ENCODE data around the gene GSE1. TPM values are rescaled to one million over a fixed set of nuclear protein-coding genes. Genes with fewer than 3 reads are reported as not detected.

The GSE1 gene
- total and polyA plus RNA-seq, 9 of the 15 experiments (the other 6 are each of a cell fraction or from before 2014, with no cell fraction given) = 12.2 to 244 (median 57.9) TPM

DNA sequence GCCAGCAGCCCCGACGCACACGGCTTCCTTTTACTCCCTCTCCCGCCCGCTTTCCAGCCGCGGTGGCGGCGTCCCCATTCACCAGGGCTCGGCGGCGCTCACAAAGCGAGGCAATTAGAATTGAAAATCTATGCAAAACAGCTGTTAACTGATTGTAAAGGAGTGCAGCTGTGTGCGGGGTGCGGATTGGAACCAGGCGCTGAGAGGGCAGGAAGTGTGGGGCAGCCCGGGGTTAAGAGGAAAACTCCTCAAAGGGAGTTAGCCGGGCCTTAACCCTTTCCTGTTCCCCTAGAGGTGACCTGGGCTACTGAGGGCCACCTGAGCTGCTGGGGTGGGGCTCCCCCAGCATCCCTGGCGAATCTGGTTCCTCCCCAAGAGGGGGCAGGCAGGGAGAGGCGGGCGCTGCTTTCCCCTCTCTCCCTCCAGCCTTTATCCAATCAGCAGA lies 5.8 kb upstream of the GSE1 start (continued):
- TF ChIP-seq CTCF (IDR thresholded peaks at IDR 0.05 in 2 of 3, conservative IDR thresholded peaks at IDR 0.05 in 1 of 3; ENCODE audit: insufficient read depth in 2 of 3, low read depth in 1 of 3, low read length in 3 of 3) (peak in 2 of 3 experiments; percentile 22 to 54; a peak in 3 of 6 replicates), KAT7 (CRISPR knock-in tag; IDR thresholded peaks at IDR 0.05; ENCODE audit: borderline replicate concordance) (no peak), POLR2G (IDR thresholded peaks at IDR 0.05; ENCODE audit: low read depth, low read length) (0 out of 2 replicates have a peak, but pooled peaks have one; percentile 5), TCF3 (CRISPR knock-in tag; IDR thresholded peaks at IDR 0.05) (peak; percentile 50), CTCFL (IDR thresholded peaks at IDR 0.05; ENCODE audit: borderline replicate concordance, insufficient read depth, low read depth, low read length, poor library complexity, severe bottlenecking) (peak; percentile 9), FOXA3 (CRISPR knock-in tag; conservative IDR thresholded peaks at IDR 0.05 in 1 of 2, IDR thresholded peaks at IDR 0.05 in 1 of 2) (no peak; a peak in 1 of 4 replicates), SMAD4 (CRISPR knock-in tag; conservative IDR thresholded peaks at IDR 0.05) (peak; percentile 23; the same call in 1 of the 2 replicates), TOE1 (IDR thresholded peaks at IDR 0.05; ENCODE audit: borderline replicate concordance) (no peak), TOE1 (CRISPR knock-in tag; IDR thresholded peaks at IDR 0.05; ENCODE audit: borderline replicate concordance, low read depth) (no peak), CBFA2T3 (IDR thresholded peaks at IDR 0.05) (peak; percentile 77), NR2C1 (IDR thresholded peaks at IDR 0.05) (peak; percentile 73), NR2C1 (tag; IDR thresholded peaks at IDR 0.05) (no peak; the same call in 1 of the 2 replicates), ZBTB7A (IDR thresholded peaks at IDR 0.05; ENCODE audit: borderline replicate concordance, control insufficient read depth, low read depth, low read length) (peak; percentile 42; the same call in 1 of the 2 replicates), BACH1 (tag; IDR thresholded peaks at IDR 0.05) (no peak), RBFOX2 (IDR thresholded peaks at IDR 0.05; ENCODE audit: low read depth, low read length) (0 out of 2 replicates have a peak, but pooled peaks have one; percentile 19), ZNF408 (CRISPR knock-in tag; IDR thresholded peaks at IDR 0.05; ENCODE audit: low read depth) (no peak), POLR2AphosphoS5 (IDR thresholded peaks at IDR 0.05; ENCODE audit: control insufficient read depth, insufficient read depth, low read depth, low read length) (no peak), CTBP1 (IDR thresholded peaks at IDR 0.05; ENCODE audit: borderline replicate concordance) (peak; percentile 50; the same call in 1 of the 2 replicates), TAL1 (IDR thresholded peaks at IDR 0.05) (0 out of 2 replicates have a peak, but pooled peaks have one; percentile 10), PHF21A (IDR thresholded peaks at IDR 0.05; ENCODE audit: borderline replicate concordance, low read depth) (no peak)
- TF ChIP-seq, protein P1, sequence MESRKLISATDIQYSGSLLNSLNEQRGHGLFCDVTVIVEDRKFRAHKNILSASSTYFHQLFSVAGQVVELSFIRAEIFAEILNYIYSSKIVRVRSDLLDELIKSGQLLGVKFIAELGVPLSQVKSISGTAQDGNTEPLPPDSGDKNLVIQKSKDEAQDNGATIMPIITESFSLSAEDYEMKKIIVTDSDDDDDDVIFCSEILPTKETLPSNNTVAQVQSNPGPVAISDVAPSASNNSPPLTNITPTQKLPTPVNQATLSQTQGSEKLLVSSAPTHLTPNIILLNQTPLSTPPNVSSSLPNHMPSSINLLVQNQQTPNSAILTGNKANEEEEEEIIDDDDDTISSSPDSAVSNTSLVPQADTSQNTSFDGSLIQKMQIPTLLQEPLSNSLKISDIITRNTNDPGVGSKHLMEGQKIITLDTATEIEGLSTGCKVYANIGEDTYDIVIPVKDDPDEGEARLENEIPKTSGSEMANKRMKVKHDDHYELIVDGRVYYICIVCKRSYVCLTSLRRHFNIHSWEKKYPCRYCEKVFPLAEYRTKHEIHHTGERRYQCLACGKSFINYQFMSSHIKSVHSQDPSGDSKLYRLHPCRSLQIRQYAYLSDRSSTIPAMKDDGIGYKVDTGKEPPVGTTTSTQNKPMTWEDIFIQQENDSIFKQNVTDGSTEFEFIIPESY (CRISPR knock-in tag; IDR thresholded peaks at IDR 0.05) = peak; percentile 58
